Femur (tissue), 1 donor: Measurements from ENCODE around the gene ATG10.

ENCODE experiments used
- DNase-seq: peaks from one replicate; pipeline ENCODE4 v3.0.0-alpha.2; 2017

ATG10 gene

DNA sequence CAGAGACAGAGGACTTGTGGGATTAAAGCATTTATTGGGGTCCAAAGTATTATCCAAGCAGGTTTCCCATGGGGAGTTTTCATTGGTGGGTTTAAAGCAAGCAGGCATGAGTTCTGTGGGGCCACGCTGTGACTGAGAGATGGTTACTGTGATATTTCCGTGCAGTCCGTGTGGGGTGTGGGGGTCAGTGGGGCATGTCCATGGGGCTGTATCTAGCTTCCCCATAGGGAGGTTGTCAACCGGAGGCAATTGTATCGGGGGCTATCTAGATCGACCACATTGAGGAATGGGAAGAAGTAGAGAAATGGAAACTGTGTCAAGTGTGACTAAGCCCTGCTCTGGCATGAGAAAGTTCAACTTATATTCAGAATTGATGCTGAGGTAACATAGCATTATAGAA, 313.4 kb downstream of the ATG10 start:
- no peak for DNase-seq

DNA sequence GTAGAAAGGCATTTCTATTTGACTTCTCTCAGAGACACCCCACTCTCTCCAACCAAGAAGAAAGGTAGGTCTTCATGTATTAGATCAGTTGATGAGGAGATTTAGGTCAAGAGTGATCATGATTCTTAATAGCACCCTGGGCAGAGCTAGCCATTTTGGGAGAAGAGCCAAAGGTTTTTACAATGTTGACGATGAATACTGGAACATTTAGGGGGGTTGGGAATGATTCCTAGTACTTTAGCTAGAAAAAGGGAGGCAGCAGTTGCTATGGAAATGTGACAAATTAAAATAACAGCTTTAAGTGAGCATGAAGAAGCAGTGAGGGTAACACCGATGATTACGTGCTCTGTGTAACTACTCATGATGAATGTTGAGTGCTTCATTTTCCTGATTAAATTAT, 315.8 kb downstream of the ATG10 start:
- DNase-seq, result no peak

DNA sequence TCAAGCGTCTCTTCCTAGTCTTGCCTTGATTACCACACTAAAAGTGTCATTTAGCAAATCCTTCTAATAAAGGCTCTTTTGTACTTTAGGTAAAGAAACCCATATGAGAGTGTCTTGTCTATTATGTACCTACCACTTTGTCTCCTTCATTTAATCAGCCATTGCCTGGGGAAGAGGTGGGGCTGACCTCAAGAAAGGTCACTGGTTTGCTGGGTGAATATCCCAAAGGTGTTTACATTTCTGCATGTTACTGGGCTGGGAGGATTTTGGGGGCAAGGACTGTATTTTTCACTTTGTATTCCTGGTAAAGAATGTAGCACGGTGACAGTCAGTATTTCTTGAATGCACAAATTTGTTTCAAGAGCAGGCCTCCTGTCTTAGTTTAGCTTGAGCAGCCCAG, 318.2 kb downstream of the ATG10 start:
- DNase-seq, result no peak

DNA sequence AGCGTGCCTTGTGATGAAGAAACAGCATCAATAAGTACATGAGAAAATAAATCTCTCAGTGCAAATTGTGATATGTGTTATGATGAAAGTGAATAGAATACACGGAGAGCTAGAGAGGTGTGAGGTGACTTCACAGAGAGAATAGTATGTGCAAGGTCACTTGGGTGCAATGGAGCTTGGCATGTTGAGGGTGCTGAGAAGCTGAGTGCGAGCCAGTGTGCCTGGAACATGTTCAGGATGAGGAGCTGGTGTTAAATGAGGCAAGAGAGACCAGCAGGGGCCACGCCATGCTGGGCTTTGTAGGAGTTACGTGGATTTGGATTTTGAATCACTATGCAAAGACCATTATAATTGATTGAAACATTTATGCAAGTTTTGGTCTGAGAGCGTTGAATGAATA, 319.1 kb downstream of the ATG10 start:
- no peak for DNase-seq

DNA sequence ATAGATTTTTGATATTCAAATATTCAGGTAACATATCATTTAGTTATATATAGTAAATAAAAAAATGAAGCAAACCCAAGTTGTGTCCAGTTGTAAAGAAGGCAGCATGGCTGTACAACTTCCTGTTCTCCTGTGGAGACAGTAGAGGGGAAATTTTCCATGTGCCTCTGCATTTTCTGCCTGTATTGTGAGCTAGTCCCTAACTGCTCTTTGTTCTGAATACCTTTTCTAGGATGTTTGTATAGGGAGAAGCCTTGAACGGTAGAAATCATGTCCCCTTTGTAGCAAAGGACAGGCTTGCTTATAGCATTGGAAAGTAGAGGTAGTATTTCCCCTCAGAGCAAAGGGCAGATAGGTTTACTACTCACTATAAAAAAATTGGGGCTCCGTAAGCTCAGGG, 319.6 kb downstream of the ATG10 start:
- DNase-seq, result no peak

DNA sequence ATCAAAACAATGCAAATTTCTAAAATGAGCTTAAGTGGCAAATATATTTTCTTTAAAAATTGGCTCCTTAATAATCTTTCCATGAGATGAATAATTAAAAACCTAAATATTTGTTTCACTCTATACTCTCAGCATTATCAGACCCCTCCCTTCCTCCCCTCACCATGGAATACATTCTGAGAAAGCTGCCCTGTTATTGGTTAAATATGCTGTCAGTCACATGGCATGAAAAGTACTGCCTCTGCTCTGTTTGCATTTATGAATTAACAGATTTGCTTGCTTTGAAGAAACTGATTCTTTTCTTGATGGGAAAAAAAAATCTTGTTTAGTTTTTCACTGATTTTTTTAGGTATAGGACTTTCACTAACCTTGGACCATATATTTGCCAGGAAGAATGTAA, 323.3 kb downstream of the ATG10 start:
- DNase-seq, result no peak

DNA sequence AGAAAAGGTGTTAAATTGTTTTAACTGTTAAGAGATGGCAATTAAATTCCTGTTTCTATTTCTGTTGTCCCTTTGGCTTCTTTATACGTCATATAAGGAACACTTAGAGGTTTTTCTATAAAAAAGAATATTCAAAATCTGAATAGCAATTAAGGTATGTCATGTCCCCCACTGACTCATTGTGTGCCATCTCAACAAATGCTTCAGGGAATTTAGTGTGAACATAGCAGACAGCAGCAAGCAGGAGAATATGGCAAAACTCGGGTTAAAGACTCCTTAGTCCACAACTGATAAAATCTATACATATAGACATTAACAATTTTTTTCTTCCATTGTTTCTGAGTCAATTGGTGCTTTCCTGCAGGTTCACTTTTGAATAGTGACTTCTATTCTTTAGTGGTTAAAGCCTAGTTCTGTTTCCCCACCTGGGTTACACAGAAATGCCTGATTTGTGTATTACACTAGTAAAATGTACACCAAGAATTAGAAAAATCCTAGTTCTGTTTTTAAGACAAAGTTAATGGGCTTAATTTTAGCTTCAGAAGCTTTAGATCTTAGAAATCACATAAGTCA, 324.2 kb downstream of the ATG10 start:
- DNase-seq, result no peak

DNA sequence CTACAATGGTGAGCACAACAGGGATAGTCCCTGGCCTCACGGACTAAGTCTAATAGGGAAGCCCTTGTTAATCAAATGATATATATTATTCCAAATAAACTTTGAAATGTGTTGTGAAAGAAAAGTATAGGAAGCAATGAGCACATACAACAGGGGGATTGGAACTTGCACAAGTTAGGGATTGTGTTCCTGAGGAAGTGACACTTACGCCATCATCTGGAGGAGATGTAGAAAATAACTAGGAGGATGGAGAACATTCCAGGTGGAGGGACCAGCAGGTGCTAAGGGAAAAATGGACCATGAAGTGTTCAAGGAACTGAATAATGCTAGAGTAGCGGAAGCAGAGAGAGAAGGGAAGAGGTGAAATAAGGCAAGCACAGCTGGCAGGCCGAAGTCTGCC, 325.1 kb downstream of the ATG10 start:
- DNase-seq, result no peak

DNA sequence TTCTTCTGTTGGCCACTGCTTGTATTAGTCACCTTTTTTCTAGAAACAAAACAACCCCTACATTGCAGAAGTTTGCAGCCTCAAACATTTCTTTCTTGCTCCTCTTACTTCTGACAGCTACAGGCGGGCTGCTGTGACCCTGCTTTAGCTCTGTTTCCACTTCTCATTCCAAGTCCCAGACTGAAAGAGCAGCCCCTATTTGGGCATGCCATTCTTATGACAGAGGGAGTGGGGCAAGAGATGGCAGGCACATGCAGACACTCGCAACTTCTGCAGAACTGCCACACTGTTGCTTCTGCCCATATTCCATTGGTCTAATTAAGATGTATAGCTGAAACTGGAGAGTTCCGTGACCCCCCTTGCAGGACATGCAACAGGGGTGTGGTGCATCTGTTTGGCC, 325.9 kb downstream of the ATG10 start:
- DNase-seq, result no peak

DNA sequence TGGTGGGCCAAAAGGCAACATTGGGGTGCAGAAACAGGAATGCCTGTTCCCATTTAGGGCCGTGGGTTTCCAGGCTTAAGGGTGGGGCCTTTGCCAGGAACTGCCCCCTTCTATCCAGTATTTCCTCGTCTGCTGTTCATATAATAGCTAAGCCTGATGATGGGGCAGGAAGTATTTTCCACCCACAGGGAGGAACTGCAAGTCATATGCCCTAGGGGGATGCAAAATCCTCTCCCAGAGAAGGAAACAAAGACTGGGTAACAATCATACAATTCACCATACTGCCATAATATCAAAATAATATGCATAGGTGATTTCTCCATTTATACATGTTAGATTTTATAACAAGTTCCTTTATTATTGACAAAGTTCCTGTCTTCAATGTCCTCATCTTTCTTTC, 326.8 kb downstream of the ATG10 start:
- no peak for DNase-seq

DNA sequence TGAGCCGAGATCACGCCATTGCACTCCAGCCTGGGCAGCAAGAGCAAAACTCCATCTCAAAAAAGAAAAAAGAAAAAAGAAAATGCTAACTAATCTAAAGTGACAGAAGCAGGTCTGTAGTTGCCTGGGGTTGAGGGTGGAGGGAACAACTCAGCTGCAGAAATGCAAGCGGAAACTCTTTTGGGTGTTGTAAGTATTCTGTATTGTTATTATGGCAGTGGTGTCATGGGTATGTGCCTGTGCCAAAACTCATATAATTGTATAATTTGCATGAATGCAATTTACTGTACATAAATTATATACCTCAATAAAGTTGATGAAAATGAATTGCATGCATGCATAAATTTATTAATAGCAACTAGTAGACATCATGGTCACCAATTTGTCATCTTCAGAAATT, 329.4 kb downstream of the ATG10 start:
- no peak for DNase-seq
